Measurements from ENCODE around the gene SPTLC3.

SPTLC3 gene

GRCh38 chr20:12987261-12987660, 21.5 kb upstream of the SPTLC3 start:
- no peak for DNase-seq

DNA sequence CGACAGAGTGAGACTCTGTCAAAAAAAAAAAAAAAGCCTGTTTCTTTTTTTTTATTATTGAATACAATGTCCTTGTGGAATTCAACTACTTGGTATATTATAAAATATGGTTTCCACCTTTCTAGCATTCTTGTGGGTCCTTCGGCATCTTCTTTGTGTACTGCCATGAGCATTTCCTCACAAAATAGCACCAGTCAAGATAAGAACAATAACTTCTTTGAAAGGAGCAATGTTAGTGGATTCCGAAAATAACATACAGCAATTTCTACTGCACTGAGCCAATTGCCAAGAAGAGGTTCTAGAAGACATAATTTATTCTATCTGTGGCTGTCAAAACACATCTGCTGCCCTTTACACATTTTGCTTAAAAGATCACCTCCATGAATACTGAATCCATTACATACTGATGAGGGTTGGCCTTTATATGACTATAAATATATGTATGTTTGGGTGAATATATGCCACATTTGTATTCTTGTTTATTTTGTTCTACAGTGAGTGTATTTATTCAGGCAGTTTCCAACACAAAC, 19.1 kb upstream of the SPTLC3 start:
- no peak for DNase-seq

GRCh38 chr20:12997128-12997655, 11.6 kb upstream of the SPTLC3 start:
- DNase-seq: no peak

DNA sequence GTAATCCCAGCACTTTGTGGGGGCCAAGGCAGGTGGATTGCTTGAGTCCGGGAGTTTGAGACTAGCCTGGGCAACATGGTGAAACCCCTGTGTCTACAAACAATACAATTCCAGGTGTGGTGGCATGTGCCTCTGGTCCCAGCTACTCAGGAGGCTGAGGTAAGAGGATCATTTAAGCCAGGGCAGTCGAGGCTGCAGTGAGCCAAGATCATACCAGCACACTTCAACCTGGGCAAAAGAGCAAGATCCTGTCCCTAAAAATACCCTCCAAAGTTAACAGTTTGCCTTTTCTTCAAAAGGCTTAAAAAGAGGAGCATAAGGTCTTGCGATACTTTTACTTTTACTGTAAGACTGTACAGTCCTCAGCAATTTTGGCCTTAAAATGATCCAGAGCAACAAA, 10.7 kb upstream of the SPTLC3 start:
- DNase-seq: no peak

GRCh38 chr20:12999201-12999600, 9.6 kb upstream of the SPTLC3 start:
- DNase-seq: no peak

DNA sequence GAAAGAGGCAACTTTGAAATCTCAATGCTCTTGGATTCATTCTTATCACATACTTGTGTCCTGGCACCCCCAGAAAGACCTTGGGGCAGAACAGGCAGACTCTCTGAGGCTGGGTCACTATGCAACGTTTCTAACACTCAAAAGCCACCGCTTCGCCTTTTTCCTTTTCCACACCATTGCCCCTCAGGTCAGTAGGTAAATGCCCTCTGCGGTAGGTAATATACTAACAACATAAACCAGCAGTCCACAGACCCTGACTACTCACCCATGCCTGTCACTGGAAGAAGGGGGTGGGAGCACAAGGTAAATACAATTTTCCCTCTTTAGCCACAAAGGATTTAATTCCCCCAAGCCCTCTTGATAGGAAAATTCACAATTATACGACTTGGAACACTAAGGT, 6.5 kb upstream of the SPTLC3 start:
- DNase-seq: no peak

GRCh38 chr20:13006825-13007224, 1.9 kb upstream of the SPTLC3 start:
- no peak for DNase-seq

DNA sequence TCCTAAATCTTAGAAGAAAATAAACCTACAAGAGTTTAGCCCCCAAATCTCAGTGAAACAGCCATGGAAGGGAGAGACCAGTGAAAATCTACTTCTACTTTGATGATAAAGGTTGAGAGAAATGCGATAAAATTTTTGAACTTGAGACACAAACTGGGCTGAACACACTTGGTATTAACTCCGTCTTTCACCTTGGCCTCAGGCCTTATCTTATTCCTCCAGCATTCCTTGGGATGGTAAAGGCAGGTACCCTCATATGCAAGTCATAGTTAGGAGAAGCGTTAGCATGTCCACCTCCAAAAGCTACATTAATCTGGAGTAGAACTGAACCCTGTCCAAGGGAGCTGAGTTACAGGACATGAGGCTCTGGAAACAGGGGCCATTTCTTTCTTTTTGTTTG, 1.2 kb upstream of the SPTLC3 start:
- DNase-seq: no peak

GRCh38 chr20:13009682-13010406, 1.1 kb downstream of the SPTLC3 start:
- DNase-seq: peak; percentile 23

DNA sequence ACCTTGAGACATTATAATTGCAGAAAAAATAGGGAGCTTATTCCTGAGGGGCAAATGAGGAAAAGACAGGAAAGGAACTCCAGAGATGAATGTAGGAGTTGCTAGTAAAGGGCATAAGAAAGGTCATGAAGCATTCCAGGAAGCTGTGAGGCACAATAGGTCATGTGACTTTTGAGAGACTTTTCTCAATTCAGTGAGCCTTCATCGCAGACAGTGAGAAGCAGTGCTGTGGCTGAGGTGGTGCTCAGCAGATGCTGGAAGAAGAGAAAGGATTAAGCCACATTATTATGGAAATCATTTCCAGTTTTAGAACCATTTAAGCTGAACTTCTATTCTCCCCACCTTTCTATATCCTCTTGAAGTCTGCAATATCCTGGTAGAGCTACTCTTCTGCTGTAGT, 4.1 kb downstream of the SPTLC3 start:
- DNase-seq: no peak

DNA sequence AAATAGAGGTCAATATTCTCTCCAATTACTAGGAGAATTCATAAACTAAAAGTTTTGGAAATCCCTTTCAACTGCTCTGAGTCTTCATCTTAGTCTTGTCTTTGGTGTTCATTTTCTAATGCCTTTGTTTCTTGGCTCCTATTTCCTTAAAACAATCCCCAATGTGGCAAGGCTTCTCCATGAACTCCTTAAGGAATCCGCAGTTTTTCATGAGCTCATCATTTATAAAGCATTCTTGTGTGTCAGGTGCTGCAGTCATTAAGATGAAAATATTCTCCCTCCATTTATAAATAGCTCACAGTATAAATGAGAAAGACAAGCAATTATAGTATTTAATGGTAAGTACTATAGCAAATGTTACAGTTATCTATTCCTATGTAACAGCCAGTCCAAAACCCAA, 4.6 kb downstream of the SPTLC3 start:
- DNase-seq: no peak

- DNase-seq: no peak
These were observed 8.5 kb downstream of the SPTLC3 start for GRCh38 chr20:13017235-13017634.

GRCh38 chr20:13017883-13018535, 9.2 kb downstream of the SPTLC3 start:
- no peak for DNase-seq

DNA sequence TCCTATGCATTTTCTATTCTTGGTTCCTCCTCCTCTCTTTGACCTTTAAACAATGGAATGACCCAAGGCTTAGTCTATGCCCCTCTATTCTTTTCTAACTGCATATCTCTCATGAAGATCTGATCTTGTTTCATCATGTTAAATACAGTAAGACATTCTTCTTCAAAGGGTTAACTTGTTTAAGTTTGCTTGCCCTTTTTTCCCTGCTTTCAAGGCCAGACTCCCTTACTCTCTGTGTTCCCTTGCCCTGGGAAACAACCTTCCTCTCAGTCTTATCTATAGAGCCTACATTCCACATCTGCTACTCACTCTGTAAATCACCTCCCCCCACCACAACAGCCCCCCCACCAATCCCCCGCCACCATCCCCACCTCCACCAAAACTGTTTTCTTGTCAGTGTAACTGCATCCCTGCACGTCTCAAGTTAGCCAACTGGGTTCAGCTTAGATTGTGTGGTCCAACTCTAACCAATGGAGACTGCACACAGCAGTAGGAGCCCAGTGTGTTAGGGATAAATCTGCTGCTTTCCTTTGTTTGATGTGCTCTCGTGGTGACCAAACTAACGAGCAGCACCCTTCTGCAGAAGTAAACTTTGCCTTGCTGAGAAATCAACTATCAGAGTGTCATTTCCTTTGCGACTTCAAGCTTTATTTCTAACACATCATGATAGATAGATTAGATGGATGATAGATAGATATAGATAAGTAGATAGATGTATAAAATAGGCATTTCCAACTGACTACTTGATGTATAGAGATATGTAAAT, 12.6 kb downstream of the SPTLC3 start:
- no peak for DNase-seq

DNA sequence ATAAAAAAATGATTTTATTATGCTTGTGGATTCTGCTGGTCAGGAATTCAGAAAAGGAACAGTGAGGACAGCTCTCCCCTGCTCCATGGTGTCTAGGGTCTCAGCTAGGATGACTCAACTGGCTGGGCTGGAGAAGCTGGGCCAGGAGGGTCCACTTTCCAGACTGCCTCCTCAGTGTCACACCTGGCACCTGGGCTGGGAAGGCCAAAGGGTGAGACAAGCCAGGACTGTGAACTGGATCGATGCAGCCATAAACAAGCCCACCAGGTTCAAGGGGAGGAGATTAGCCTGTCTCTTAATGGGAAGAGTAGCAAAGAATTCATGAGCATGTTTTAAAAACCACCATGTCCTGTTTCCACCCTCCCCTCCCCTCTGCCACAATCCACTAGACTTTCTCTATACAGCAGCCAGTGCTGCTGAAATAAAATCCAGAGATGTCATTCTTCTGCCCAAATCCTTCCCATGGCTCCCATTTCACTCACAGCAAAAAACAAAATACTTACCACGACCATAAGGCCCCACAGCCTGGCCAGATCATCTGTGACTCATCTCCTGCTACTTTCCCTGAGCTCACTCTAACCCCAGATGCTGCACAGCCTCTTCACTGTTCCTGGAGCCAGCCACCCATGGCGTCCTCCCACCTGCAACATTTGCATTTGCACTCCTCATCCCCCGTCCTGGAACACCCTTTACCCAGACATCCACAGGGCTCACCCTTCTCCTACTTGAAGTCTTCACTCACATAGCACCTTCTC, 13.8 kb downstream of the SPTLC3 start:
- no peak for DNase-seq

DNA sequence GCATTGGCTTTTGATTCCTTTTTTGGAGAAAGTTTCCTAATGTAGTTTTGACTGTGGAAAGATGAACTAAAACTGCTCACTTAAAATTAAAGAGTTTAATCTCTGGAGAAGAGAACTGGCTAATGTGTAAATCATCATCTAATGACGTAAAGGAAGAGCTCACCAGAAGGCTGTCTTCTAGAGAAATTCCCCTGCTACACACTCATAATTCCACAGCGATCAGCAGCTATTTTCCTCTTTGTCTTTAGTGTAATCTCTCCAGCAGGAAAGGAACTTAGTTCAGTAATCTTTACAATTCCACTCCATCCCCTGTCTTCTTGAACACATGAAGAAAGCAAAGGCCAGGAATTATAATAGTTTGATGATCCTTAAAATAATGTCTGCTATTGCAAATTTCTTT, 15.8 kb downstream of the SPTLC3 start:
- no peak for DNase-seq

- no peak for DNase-seq
These were observed 16.4 kb downstream of the SPTLC3 start for GRCh38 chr20:13025181-13025580.

- DNase-seq: no peak
These were observed 19.2 kb downstream of the SPTLC3 start for GRCh38 chr20:13028001-13028400.

DNA sequence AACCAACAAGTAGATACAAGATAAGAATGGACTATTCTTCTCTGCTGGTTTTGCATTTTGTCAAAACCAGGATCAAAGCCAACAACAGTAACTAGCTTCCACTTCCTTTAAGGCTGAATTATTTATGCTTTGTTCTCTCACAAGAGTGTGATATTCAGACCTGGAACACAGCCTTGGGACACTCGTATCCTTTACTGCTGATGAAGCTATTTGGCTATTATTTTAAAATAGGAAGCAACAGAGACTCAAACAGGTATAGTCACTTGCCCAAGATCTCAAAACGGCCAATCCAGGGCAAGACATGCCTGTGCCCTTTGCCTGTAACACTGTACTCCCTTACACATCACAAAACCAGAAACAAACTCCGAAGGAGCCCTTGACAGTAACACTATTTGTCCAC, 19.9 kb downstream of the SPTLC3 start:
- DNase-seq: no peak

DNA sequence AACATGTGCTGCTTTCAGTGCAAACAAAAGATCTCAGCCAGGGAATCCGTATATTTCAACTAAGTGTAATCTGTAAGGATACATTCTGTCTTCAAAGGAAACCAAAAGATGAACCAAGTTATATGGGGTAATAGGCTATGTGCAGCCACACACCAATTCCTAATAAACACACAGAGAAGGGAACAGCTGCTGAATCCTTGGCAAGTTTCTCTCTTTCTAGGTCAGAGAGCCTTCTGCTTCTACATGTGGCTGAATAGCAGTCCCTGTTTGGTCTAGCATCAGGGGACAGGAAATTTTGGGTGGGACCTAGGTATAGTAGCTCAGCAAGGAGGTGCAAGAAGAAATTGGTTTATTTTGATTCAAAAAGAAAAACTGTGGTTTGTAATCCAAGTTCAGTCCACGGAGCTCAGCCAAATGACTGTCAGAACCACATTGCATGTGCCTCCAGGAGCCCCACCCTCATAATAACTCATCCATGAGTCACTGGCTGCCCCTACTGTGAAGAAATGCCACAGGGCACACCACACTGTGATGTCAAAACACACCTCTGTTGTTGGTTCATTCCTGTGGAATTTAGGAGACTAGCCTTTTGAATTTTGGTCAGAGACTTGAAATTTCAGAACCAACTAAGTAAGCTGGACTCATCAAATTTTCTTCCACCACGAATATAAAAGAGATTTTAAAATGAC, 21.1 kb downstream of the SPTLC3 start:
- DNase-seq: peak; percentile 71

GRCh38 chr20:13031751-13032150, 23.0 kb downstream of the SPTLC3 start:
- DNase-seq: no peak

- no peak for DNase-seq
These were observed 25.3 kb downstream of the SPTLC3 start for GRCh38 chr20:13034115-13034514.

Data from GOT3 (cell line).